ENCODE data around the gene HAS3.
A peak's percentile ranks its signal among the peaks of the same experiment; 100 is the strongest.

The HAS3 gene

GRCh38 chr16:69112285-69113129, 7.1 kb downstream of the HAS3 start:
- TF ChIP-seq, protein P1, sequence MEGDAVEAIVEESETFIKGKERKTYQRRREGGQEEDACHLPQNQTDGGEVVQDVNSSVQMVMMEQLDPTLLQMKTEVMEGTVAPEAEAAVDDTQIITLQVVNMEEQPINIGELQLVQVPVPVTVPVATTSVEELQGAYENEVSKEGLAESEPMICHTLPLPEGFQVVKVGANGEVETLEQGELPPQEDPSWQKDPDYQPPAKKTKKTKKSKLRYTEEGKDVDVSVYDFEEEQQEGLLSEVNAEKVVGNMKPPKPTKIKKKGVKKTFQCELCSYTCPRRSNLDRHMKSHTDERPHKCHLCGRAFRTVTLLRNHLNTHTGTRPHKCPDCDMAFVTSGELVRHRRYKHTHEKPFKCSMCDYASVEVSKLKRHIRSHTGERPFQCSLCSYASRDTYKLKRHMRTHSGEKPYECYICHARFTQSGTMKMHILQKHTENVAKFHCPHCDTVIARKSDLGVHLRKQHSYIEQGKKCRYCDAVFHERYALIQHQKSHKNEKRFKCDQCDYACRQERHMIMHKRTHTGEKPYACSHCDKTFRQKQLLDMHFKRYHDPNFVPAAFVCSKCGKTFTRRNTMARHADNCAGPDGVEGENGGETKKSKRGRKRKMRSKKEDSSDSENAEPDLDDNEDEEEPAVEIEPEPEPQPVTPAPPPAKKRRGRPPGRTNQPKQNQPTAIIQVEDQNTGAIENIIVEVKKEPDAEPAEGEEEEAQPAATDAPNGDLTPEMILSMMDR (IDR thresholded peaks at IDR 0.05; ENCODE audit: low read depth, low read length), result peak; percentile 93
- TF ChIP-seq MAX (IDR thresholded peaks at IDR 0.05; ENCODE audit: low read depth, low read length), result no peak
- peak; percentile 72 for DNase-seq (ENCODE audit: low read depth)
- H3K4me3 ChIP-seq (ENCODE audit: low read depth, low read length), result no peak overlapping the region

DNA sequence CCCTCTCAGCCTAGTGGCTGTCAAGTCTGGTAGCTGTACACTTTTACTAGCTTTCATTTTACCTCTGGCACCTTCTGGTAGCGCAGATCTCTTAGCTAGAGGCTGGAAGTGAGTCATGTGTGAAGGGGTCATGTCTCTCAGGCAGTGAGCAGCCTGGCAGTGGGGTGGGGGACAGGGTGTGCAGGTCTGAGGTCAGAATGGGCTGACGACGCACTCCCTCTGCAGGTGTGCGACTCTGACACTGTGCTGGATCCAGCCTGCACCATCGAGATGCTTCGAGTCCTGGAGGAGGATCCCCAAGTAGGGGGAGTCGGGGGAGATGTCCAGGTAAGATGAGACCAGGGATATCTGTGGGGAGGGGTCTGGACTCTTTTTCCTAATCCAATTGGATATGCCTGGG, 7.8 kb downstream of the HAS3 start:
- H3K4me3 ChIP-seq (ENCODE audit: low read depth, low read length), result no peak overlapping the region
- DNase-seq (ENCODE audit: low read depth), result no peak
- no peak for TF ChIP-seq MYC (IDR thresholded peaks at IDR 0.05; ENCODE audit: low read depth, low read length)
- TF ChIP-seq POLR2A (IDR thresholded peaks at IDR 0.05; ENCODE audit: extremely low read depth, insufficient read length), result no peak
- no peak for TF ChIP-seq MAX (IDR thresholded peaks at IDR 0.05; ENCODE audit: low read depth, low read length)
- TF ChIP-seq, protein P1 (IDR thresholded peaks at IDR 0.05; ENCODE audit: low read depth, low read length), result no peak

- TF ChIP-seq POLR2A (IDR thresholded peaks at IDR 0.05; ENCODE audit: extremely low read depth, insufficient read length) (no peak), MYC (IDR thresholded peaks at IDR 0.05; ENCODE audit: low read depth, low read length) (no peak), MAX (IDR thresholded peaks at IDR 0.05; ENCODE audit: low read depth, low read length) (no peak)
- TF ChIP-seq, protein P1 (IDR thresholded peaks at IDR 0.05; ENCODE audit: low read depth, low read length), result no peak
- H3K4me3 ChIP-seq (ENCODE audit: low read depth, low read length), result no peak overlapping the region
- DNase-seq (ENCODE audit: low read depth), result no peak
These were observed 9.0 kb downstream of the HAS3 start for GRCh38 chr16:69114346-69114975.

DNA sequence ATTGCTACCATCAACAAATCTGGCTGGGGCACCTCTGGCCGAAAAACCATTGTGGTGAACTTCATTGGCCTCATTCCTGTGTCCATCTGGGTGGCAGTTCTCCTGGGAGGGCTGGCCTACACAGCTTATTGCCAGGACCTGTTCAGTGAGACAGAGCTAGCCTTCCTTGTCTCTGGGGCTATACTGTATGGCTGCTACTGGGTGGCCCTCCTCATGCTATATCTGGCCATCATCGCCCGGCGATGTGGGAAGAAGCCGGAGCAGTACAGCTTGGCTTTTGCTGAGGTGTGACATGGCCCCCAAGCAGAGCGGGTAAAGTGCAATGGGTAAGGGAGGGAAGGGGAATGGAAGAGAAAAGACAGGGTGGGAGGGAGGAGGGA, 9.5 kb downstream of the HAS3 start:
- no peak overlapping the region for H3K4me3 ChIP-seq (ENCODE audit: low read depth, low read length)
- DNase-seq (ENCODE audit: low read depth), result no peak
- TF ChIP-seq MYC (IDR thresholded peaks at IDR 0.05; ENCODE audit: low read depth, low read length), result no peak
- TF ChIP-seq POLR2A (IDR thresholded peaks at IDR 0.05; ENCODE audit: extremely low read depth, insufficient read length), result no peak
- TF ChIP-seq, protein P1 (IDR thresholded peaks at IDR 0.05; ENCODE audit: low read depth, low read length), result no peak
- no peak for TF ChIP-seq MAX (IDR thresholded peaks at IDR 0.05; ENCODE audit: low read depth, low read length)

GRCh38 chr16:69115361-69115760, 9.9 kb downstream of the HAS3 start:
- no peak overlapping the region for H3K4me3 ChIP-seq (ENCODE audit: low read depth, low read length)
- DNase-seq (ENCODE audit: low read depth), result no peak
- TF ChIP-seq POLR2A (IDR thresholded peaks at IDR 0.05; ENCODE audit: extremely low read depth, insufficient read length) (no peak), MAX (IDR thresholded peaks at IDR 0.05; ENCODE audit: low read depth, low read length) (no peak), MYC (IDR thresholded peaks at IDR 0.05; ENCODE audit: low read depth, low read length) (no peak)
- TF ChIP-seq, protein P1 (IDR thresholded peaks at IDR 0.05; ENCODE audit: low read depth, low read length), result no peak
